ENCODE results near the gene CUX1.
"Not testable (repeated sequence)": the region's sequence is repeated elsewhere in the genome, so short reads cannot be mapped to it uniquely, and the experiment has no call there.

The CUX1 gene

GRCh38 chr7:101803203-101804087 is 14.0 kb upstream of the CUX1 start:
- DNase-seq = no peak

- no peak for DNase-seq
Observed at GRCh38 chr7:101804088-101804963, 13.1 kb upstream of the CUX1 start.

- DNase-seq = no peak
Observed at GRCh38 chr7:101804967-101805366, 12.5 kb upstream of the CUX1 start.

- DNase-seq = no peak
Observed at GRCh38 chr7:101812595-101812994, 4.8 kb upstream of the CUX1 start.

DNA sequence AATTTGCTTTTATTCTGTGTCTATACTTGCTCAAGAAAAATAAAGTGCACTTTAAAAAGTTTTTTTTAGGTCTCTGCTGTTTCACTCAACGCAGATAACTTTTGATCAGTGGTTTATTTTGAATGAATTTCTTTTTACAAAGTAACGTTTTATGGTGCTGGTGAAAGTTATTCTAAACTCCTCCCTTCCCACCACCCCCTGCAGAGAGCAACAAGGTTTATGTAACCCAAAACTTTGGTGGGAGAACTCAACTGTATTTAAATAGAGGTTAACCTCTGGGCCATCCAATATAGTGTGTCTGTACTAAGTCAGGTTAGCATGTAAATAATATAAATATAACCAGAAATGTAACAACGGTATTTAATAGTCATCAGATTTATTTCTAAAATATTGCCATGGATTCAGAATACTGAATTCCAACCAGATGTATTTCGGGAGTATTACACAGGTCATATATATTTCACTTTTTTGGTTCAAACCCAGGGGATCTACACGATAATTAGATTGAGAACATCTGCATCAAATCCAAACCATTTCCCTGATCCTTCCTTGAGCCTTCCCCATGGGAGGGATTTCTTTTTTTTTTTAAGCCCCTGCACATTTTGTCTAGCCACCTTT is 3.9 kb upstream of the CUX1 start:
- no peak for DNase-seq

DNA sequence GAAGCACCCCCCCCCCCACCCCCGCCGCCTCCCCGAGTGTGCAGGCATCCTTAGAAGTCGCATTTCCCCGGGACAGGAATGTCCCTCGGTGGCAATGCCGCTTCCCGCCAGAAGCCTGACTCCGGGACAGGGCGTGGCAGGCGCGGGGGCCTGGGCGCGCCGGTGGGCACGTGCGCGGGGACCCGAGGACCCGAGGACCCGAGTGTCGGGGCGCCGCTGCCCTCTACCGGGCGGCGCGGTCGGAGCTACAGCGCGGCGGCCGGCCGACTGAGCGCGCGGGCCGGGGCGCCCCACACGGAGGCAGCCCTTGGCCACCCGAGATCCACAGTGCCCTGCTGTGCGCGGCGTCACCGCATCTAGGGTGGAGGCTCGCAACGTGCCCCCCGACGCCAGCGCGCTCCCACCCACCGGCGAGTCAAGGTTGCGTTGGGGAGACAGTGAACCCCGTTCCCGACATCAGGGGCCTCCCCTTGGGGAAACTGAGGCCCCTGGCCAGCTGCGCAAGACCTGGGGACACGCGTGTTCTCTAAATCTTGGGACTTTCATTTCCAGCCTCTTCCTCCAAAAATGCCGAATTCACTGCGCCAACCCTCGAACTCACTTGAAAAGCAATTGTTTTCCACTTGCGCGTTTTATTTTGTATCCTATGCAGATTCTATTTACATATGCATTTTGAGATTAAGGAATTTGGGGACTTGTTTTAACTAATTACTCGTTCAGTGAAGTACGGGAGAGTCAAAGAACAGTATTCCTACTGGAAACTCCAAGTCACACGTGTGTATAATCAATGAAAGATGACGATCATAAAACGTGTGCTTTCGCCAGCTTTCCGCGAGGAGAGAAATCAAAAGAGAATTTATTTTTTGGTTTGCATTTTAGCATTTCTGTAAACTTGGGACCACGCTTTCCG is 3.1 kb upstream of the CUX1 start:
- peak; percentile 84 for DNase-seq

DNA sequence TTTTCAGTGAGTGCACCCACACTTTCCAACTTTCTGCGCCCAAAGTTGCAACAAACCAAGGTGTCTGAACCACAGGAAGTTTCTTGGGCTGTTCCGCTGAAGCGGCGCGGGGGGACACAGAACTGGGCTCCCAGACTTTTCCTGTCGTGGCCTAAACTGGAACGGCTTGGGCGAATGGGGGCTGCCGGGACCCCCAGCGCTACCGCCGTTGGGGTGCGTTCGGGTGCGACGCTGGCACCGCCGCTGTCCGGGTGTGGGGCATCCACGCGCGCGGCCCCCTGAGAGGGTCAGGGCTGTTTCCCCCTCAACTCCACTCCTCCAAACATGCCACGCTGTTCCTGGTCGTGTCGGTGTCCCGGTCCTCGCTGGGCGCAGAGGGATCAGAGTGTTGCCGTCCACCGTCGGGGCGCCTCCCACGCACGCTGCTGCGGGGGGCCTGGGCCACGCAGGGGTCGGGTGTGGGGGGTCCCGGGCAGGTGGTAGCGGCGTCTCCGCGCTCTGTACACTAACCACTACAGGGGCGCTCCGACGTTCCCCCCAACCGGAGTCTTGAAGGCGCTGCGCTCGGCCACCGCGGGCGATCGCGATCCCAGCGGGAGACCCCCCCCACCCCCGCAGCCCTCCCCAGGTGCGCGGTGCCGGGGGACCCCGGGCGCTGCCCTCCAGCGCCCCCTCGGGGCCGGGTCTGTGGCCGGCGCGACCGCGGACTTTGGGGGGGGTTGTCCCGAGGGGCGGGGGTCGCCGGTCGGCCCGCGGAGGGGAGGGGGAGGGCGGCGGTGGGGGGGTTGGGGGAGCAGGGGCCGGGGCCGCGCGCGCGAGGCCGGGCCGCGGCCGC is 2.2 kb upstream of the CUX1 start:
- DNase-seq = peak; percentile 87

DNA sequence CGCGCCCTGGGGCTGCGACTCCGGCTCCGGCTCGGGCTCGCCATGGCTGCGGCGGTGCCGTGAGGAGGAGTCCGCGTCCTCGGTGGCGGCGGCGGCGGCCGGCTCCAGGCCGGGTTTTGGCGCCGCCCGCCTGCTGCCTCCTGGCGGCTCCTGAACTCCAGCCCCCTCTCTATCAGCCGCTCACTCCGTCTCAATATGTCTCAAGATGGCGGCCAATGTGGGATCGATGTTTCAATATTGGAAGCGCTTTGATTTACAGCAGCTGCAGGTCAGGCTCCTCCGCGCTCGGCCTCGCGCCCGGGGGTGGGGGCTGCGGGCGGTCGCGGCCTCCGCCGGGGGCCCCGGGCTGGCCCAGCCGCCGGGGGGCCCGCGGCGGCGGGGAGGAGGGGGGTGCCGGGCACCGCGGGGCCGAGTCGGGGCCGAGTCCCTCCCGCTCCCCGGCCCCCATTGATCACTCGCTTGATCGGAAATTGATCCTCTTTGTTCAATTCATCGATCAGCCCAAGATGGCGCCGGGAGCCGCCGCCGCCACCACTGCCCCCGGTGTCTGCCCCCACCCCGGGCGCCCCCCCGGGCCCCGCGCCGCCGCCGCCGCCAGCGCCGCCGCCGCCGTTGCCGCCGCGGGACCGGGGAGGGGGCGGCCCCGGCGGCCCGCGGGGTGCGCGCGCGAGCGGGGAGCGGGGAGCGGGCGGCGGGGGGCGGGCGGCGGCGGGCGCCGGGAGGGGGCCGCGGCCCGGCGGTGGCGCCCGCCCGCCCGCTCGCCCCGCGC is 1.4 kb upstream of the CUX1 start:
- peak; percentile 87 for DNase-seq

GRCh38 chr7:101816595-101817470 is 593 bp upstream of the CUX1 start:
- peak; percentile 74 for DNase-seq

DNA sequence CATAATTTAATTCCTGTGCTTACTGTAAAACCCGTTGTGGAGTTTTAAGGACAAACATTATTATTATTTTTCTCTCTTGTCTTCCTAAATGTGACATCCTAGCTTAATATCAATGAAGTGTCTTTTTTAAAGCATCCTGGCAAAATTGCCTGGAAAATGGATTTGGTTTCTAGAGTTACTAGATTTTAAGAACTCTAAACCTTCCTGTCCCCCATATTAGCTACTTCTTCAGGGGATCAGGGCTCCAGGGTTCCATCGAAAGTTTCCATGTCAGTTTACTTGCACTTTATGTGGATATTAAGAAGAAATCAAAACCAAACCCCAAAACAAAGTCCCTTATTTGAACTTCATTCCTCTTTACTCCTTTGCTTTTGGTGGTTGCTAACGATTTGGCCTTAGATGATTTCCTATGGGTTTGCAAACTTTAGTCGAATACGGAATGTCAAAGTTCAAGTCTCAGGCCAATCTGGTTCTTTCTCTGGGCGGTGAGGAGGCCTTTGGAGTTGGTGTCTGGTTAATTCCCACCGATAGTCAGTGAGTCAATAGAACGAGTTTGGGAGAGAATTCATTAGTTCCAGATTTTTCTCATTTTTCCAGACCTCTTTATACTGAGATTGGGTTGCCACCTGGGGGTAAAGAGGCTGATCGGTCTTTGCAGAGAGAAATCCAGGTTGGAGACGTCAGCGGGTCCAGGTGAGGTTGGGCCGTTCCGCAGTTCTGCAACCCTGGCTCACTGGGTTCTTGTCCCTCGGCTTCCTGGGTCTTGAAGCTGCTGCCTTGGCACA is 1.1 kb downstream of the CUX1 start:
- DNase-seq = no peak

DNA sequence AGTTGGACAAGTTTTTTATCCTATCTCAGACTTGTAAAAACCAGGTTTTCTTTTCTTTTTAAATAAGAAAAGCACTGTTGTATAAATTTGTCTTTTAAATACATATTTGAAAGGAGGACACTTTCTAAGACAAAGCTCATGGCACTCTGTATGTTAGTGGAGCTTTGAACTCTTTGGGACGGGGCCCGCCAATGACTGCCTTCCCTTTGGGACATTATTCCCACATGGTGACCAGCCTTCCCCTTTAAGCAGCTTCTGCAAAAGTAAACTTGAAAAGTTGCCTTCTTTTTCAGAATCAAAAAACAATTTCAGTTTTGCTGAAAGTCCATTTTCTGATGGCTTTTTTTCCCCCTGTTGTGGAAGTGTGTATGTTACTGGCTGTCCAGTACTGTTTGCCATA is 1.8 kb downstream of the CUX1 start:
- DNase-seq = no peak

GRCh38 chr7:101819913-101820522 is 2.6 kb downstream of the CUX1 start:
- no peak for DNase-seq

- peak; percentile 37 for DNase-seq
Observed at GRCh38 chr7:101820703-101821102, 3.3 kb downstream of the CUX1 start.

DNA sequence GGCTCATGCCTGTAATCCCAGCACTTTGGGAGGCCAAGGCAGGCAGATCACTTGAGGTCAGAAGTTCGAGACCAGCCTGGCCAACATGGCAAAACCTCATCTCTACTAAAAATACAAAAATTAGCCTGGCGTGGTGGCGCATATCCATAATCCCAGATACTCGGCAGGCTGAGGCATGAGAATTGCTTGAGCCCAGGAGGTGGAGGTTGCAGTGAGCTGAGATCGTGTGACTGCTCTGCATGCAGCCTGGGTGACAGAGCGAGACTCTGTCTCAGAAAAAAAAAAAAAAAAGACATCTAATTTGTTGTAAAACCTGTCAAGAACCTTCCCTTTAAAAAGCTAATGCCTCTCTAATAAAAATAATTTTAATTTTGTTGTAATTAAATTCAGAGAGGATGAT is 5.2 kb downstream of the CUX1 start:
- DNase-seq = not testable (repeated sequence)

DNA sequence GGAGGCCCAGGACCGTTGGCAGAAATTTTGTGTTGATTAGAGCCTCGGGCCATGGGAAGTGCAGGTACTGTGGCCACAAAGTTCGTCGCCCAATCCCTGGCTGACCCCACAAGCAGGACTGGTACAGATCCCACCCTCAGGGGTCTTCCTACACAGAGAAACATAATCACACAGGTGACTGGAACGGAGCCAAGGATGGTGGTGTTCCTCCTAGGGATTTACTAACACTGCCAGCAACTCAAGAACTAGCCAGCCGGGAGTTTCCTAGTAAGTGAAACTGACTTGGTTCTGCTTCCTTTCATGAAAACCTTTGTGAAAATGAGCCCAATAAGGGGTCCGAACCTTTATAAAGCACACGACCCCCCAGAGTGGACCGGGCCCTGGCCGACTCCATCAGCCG is 5.7 kb downstream of the CUX1 start:
- DNase-seq = no peak

GRCh38 chr7:101823596-101823995 is 6.2 kb downstream of the CUX1 start:
- no peak for DNase-seq

DNA sequence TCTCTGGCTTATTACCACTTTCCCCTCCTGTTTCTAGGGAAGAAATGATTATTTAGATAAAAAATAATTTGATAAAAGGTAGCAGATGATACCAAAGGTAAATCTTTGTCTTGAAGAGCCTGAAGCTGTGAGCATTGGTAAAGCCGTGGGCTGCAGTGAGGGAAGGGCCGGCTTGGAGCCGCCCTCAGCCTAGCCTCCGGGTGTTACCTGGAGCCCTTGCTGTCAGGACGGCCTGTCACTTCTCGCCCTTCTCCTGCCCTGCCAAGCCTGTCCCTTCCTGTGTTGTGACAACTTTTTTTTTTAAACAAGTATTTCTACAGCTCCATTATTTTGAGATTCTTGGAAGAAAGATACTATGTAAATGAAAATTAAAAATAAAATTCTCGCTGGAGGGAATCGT is 7.0 kb downstream of the CUX1 start:
- no peak for DNase-seq

Data from activated CD8-positive, alpha-beta memory T cell treated with anti-CD3 and anti-CD28 coated beads for 24 hours (primary cell).